GM12872 (cell line): ENCODE results near the gene WNK4.

Source experiments
- TF ChIP-seq, protein P1 (sequence below): IDR thresholded peaks from 3 replicates; pipeline ENCODE4 v1.5.1; 2011; ENCODE audit warnings: low read depth, mild to moderate bottlenecking, low read length, moderate library complexity; ENCODE audit not compliant: insufficient read depth

WNK4 gene

DNA sequence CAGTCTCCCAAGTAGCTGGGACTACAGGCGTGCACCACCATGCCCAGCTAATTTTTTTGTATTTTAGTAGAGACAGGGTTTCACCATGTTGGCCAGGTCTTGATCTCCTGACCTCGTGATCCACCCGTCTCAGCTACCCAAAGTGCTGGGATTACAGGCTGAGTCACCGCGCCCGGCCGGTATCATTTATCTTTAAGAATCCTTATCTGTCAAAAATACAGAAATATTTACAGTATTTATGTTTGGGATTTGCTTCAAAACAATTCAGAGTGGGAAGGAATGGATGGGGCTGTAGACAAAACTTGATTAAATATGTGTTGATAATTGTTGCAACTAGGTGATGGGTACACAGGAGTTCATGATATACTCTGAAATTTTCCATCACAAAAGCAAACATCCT is 40.8 kb downstream of the WNK4 start:
- TF ChIP-seq, protein P1, sequence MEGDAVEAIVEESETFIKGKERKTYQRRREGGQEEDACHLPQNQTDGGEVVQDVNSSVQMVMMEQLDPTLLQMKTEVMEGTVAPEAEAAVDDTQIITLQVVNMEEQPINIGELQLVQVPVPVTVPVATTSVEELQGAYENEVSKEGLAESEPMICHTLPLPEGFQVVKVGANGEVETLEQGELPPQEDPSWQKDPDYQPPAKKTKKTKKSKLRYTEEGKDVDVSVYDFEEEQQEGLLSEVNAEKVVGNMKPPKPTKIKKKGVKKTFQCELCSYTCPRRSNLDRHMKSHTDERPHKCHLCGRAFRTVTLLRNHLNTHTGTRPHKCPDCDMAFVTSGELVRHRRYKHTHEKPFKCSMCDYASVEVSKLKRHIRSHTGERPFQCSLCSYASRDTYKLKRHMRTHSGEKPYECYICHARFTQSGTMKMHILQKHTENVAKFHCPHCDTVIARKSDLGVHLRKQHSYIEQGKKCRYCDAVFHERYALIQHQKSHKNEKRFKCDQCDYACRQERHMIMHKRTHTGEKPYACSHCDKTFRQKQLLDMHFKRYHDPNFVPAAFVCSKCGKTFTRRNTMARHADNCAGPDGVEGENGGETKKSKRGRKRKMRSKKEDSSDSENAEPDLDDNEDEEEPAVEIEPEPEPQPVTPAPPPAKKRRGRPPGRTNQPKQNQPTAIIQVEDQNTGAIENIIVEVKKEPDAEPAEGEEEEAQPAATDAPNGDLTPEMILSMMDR, result no peak

DNA sequence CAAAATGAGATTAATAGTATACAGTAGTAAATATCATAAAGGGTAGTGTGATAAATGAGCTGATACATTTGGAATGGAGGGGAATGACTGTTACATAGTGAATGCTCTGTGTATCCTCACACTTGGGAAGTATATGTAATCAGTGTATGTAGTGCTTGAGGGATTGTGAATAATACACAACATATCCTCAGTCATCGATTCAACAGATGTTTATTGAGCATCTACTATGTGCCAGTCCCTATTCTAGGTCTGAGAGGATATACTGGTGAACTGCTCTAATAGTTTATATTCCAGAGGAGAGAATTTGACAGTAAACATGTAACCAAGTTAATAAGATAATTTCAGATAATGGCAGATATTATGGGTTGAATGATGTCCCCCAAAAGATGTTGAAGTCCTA is 47.1 kb downstream of the WNK4 start:
- TF ChIP-seq, protein P1, result no peak

DNA sequence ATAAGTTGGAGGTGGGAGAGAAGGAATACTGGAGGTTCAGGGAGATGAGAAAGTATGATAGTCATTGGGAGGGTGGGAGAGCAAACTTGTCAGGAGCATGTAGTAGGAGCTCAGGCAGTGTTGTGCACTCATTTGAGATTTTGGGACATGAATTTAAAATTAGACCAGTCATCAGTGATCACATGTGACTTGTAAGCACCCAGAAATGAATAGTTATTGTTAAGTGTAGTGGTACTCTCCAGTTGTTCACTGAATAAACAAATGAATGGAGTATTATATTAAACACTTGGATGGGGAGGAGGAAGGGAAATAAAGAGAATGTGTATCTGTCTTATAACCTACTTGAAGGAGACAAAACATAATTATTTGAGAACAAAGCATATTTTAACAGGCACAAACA is 50.6 kb downstream of the WNK4 start:
- TF ChIP-seq, protein P1, result no peak

DNA sequence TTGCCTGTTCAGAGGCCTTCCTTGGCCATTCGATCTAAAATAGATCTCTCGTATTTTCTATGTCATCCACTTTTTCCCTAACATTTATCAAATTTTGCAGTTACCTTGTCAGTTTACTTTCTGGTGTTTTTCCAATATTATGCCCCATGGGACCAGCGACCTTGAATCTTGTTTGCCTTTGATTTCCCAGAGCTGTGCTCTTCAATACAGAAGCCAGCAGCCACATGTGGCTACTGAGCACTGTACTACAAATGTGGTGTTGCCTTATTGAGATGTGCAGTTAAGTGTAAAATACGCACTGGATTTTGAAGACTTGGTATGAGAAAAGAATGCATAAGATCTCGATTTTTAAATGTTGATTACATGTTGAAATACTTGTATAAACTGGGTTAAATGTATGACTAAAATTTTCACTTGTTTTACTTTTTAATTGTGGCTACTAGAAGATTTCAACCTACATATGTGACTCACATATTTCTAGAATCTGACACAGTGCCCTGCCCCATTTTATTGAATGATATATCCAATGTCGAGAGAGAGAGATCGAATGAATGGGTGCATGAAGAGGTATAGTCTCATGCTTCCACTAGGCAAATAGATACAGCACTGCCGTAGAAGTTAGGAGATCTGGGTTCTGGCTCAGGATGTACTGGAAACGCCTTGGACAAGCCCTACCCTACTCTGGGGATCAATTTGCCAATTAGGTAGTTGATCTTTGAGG is 52.0 kb downstream of the WNK4 start:
- TF ChIP-seq, protein P1, result no peak

DNA sequence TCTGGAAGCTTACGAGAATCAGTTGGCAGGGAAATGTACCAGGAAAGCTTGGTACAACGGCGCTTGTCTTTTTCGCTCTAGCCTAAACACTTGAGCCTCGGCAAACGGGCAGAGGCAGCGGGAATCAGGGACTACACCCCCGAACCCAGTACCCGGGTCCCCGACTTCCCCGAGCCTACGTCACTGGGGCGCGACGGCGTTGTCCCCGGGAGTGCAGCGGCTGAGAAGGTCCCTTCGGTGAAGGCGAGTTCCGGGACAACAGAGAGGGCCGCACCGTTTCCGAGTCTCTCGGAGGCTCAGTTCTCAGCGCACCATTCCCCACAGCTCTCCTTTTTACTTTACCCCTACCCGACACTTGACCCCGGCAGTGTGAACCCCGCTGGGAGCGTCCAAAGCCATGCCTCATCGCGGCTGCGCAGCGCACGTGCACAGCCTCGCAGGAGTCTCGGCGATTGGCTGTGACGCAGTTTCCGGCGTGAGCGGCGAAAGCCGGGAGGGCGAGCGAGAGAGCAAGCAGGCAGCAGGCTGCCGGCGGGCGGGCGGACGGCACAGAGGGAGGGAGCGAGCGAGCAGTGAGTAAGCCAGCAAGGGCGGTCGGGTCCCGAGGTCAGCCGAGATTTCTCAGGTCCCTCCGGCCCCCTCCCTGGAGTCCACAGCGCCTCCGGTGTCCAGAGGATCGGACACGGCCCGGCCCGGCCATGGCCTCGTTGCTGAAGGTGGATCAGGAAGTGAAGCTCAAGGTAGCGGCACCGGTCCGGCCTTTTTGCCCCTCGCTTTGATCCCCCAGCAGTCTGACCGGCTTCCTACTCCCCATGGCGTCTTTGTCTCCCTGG is 52.7 kb downstream of the WNK4 start, which contains the start of gene PSME3:
PSME3 (plus strand) TSS at position 464 of the 833 bp plus-strand sequence; CDS start at position 699, 235 bp downstream.
- TF ChIP-seq, protein P1, result 0 out of 3 replicates have a peak, but pooled peaks have one; percentile 3

DNA sequence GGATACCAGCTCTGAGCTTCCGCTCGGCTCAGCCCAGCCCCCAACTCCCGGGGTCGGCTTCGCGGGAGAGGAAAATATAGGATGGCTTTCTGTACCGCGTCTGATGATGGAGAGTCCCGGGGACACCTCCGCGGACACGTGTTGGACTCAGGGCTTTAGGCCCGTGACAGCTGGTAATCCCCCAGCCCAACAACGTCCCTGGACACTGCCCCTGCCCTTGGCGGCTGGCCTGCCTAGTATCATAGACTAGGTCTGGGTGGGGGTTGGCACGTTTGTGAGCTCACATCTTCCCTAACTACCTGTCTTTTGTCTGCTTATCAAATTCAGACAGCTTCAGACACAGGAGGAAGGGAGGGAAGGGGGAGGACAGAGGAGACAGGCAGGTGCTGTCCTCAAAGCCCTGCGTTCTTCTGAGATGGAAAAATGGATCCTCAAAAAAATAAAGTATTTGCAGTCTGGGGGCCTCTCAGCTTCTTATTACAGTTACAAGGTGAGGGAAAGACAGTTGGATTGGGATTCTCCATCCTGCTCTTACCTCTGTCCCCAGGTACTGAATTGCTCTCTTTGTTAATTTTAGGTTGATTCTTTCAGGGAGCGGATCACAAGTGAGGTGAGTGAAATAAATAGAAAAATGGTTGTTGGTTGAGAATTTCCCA is 53.5 kb downstream of the WNK4 start:
- TF ChIP-seq, protein P1, result no peak

DNA sequence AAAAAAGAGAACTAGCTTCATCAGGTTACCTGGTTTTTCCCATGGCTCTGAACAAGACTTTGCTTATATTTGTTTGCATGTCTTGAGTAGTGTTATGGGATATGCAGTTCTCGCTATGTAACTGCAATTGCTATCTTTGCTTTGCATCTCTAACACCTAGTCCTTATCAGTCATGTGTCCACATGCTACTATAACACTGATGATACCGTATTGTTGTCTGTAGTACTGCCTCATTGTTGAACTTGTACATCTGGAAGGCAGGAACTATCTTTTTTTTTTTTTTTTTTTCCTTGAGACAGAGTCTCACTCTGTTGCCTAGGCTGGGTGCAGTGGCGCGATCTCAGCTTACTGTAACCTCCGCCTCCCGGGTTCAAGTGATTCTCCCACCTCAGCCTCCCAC is 55.3 kb downstream of the WNK4 start:
- TF ChIP-seq, protein P1, result no peak
